IMR-90 (cell line): ENCODE data around the gene UNC79. TPM values are rescaled to one million over a fixed set of nuclear protein-coding genes. Genes with fewer than 3 reads are reported as not detected.
A peak's percentile ranks its signal among the peaks of the same experiment; 100 is the strongest.

Source experiments
- ATAC-seq: fragments of 200-7000 bp; cut with Tn5 transposase; 2 replicates; pipeline ENCODE4 v1.9.1; 2020; ENCODE audit warnings: low read depth, mild to moderate bottlenecking, moderate library complexity
- BruUV-seq: library from RNA; stranded (reverse); fragments of 400-500 nt; replicated peaks from 2 replicates; lab custom pipeline; 2021; lab: Mats Ljungman, UMichigan
- CTCF ChIA-PET: fragments of 300-600 bp; formaldehyde crosslinking; extraction: SDS; loops from one replicate; lab custom pipeline; 2021; ENCODE audit warnings: antibody characterized with exemption; lab: Yijun Ruan, JAX
- POLR2A ChIA-PET: fragments of 300-600 bp; sonication (Branson Sonifier 250); formaldehyde crosslinking; loops from one replicate; lab custom pipeline; 2022; ENCODE audit warnings: antibody characterized with exemption; ENCODE audit not compliant: unreplicated experiment; lab: Charles Lee
- DNase-seq: peaks from one replicate; pipeline ENCODE4 v3.0.0; 2013
- H2AFZ ChIP-seq: replicated peaks from 2 replicates; pipeline ENCODE3; 2013; ENCODE audit warnings: low read length, mild to moderate bottlenecking; ENCODE audit not compliant: poor library complexity
- H2AK5ac ChIP-seq: 2 replicates; pipeline ENCODE4 v1.6.1; 2013; ENCODE audit warnings: low read depth, low read length, inconsistent platforms
- H2AK9ac ChIP-seq: replicated peaks from 2 replicates; pipeline ENCODE3; 2013; ENCODE audit warnings: mild to moderate bottlenecking, low read depth, low read length, moderate library complexity; ENCODE audit not compliant: poor library complexity
- H2BK120ac ChIP-seq: 2 replicates; pipeline ENCODE4 v1.6.1; 2013; ENCODE audit warnings: low read depth, low read length, inconsistent platforms
- H2BK15ac ChIP-seq: 3 replicates; pipeline ENCODE4 v1.6.1; 2013; ENCODE audit warnings: low read depth, low read length, inconsistent platforms
- H2BK20ac ChIP-seq: 2 replicates; pipeline ENCODE4 v1.6.1; 2013; ENCODE audit warnings: low read depth, mild to moderate bottlenecking, inconsistent platforms, low read length, moderate library complexity
- H2BK5ac ChIP-seq: 2 replicates; pipeline ENCODE4 v1.6.1; 2013; ENCODE audit warnings: mild to moderate bottlenecking, low read depth, low read length, inconsistent platforms; ENCODE audit not compliant: poor library complexity, severe bottlenecking
- H3K14ac ChIP-seq: replicated peaks from 2 replicates; pipeline ENCODE4 v1.6.1; 2013; ENCODE audit warnings: low read depth, low read length, inconsistent platforms
- H3K18ac ChIP-seq: 2 replicates; pipeline ENCODE4 v1.6.1; 2013; ENCODE audit warnings: low read depth, low read length, control low read depth
- H3K23ac ChIP-seq: 2 replicates; pipeline ENCODE4 v1.6.1; 2013; ENCODE audit warnings: low read depth, low read length, inconsistent platforms
- H3K27ac ChIP-seq: 2 replicates; pipeline ENCODE4 v1.5.1; 2013; ENCODE audit warnings: mild to moderate bottlenecking, control low read depth, low read length; ENCODE audit not compliant: insufficient read depth
- H3K27me3 ChIP-seq: 2 replicates; pipeline ENCODE4 v1.6.1; 2013; ENCODE audit warnings: low read length; ENCODE audit not compliant: control insufficient read depth, insufficient read depth
- H3K36me3 ChIP-seq: 2 replicates; pipeline ENCODE4 v1.6.1; 2013; ENCODE audit warnings: low read length, mixed read lengths; ENCODE audit not compliant: control insufficient read depth, insufficient read depth
- H3K4ac ChIP-seq: 2 replicates; pipeline ENCODE4 v1.6.1; 2013; ENCODE audit warnings: low read depth, low read length, inconsistent platforms
- H3K4me1 ChIP-seq: 2 replicates; pipeline ENCODE4 v1.6.1; 2013; ENCODE audit warnings: low read length, mixed read lengths; ENCODE audit not compliant: control insufficient read depth, insufficient read depth
- H3K4me2 ChIP-seq: 2 replicates; pipeline ENCODE4 v1.6.1; 2013; ENCODE audit warnings: low read depth, mild to moderate bottlenecking, control low read depth, low read length, moderate library complexity
- H3K4me3 ChIP-seq: 2 replicates; pipeline ENCODE4 v1.5.1; 2013; ENCODE audit warnings: low read depth, mild to moderate bottlenecking, control low read depth, low read length, moderate library complexity; ENCODE audit not compliant: insufficient read depth
- H3K56ac ChIP-seq: 2 replicates; pipeline ENCODE4 v1.6.1; 2013; ENCODE audit warnings: low read length, inconsistent platforms; ENCODE audit not compliant: insufficient read depth; ENCODE audit errors: extremely low read depth
- H3K79me1 ChIP-seq, 2 experiments: 2 replicates each; pipeline ENCODE4 v1.6.1; 2013; ENCODE audit warnings: low read length in 2 of 2, inconsistent platforms in 1 of 2, low read depth in 1 of 2
- H3K9ac ChIP-seq: 2 replicates; pipeline ENCODE4 v1.6.1; 2013; ENCODE audit warnings: low read depth, low read length, control low read depth
- H3K9me1 ChIP-seq: 2 replicates; pipeline ENCODE4 v1.6.1; 2013; ENCODE audit warnings: low read length, inconsistent platforms; ENCODE audit not compliant: insufficient read depth
- H3K9me3 ChIP-seq: 2 replicates; pipeline ENCODE4 v1.6.1; 2013; ENCODE audit warnings: low read length; ENCODE audit not compliant: control insufficient read depth, insufficient read depth
- H4K20me1 ChIP-seq: 2 replicates; pipeline ENCODE4 v1.6.1; 2013; ENCODE audit warnings: low read length, inconsistent platforms; ENCODE audit not compliant: insufficient read depth
- H4K5ac ChIP-seq: 2 replicates; pipeline ENCODE4 v1.6.1; 2013; ENCODE audit warnings: mild to moderate bottlenecking, low read depth, low read length, control low read depth
- H4K8ac ChIP-seq, 2 experiments: 2 replicates each; pipeline ENCODE4 v1.6.1; 2013; ENCODE audit warnings: low read depth in 2 of 2, low read length in 2 of 2, control low read depth in 1 of 2, inconsistent platforms in 1 of 2
- H4K91ac ChIP-seq: 2 replicates; pipeline ENCODE4 v1.6.1; 2013; ENCODE audit warnings: low read depth, low read length, inconsistent platforms; ENCODE audit not compliant: insufficient read depth
- BHLHE40 ChIP-seq: fragments of 150-350 bp; IDR thresholded peaks from 2 replicates; pipeline ENCODE4 v1.6.1; 2016; ENCODE audit warnings: mild to moderate bottlenecking, low read depth, low read length
- CEBPB ChIP-seq: IDR thresholded peaks from 2 replicates; pipeline ENCODE4 v1.6.1; 2012; ENCODE audit warnings: low read depth, low read length, improper control_type of control experiment
- CHD1 ChIP-seq: IDR thresholded peaks from 2 replicates; pipeline ENCODE4 v1.6.1; 2012; ENCODE audit warnings: low read depth, low read length, improper control_type of control experiment
- FOS ChIP-seq: fragments of 150-350 bp; IDR thresholded peaks from 2 replicates; pipeline ENCODE4 v1.6.1; 2016; ENCODE audit warnings: low read depth, low read length
- MAFK ChIP-seq: IDR thresholded peaks from 2 replicates; pipeline ENCODE4 v1.6.1; 2012; ENCODE audit warnings: low read depth, low read length, improper control_type of control experiment
- MAZ ChIP-seq: IDR thresholded peaks from 2 replicates; pipeline ENCODE4 v1.6.1; 2012; ENCODE audit warnings: low read depth, mild to moderate bottlenecking, low read length, improper control_type of control experiment, moderate library complexity, borderline replicate concordance
- MXI1 ChIP-seq: IDR thresholded peaks from 2 replicates; pipeline ENCODE4 v1.6.1; 2012; ENCODE audit warnings: low read depth, mild to moderate bottlenecking, low read length, moderate library complexity, borderline replicate concordance
- NFE2L2 ChIP-seq: fragments of 150-350 bp; IDR thresholded peaks from 2 replicates; pipeline ENCODE4 v1.6.1; 2016; ENCODE audit warnings: low read depth, mild to moderate bottlenecking, low read length
- POLR2A ChIP-seq: IDR thresholded peaks from 2 replicates; pipeline ENCODE4 v1.6.1; 2012; ENCODE audit warnings: mild to moderate bottlenecking, low read depth, low read length
- RAD21 ChIP-seq: IDR thresholded peaks from 2 replicates; pipeline ENCODE4 v1.6.1; 2012; ENCODE audit warnings: low read length, improper control_type of control experiment
- RCOR1 ChIP-seq: IDR thresholded peaks from 2 replicates; pipeline ENCODE4 v1.6.1; 2012; ENCODE audit warnings: mild to moderate bottlenecking, low read length, improper control_type of control experiment; ENCODE audit not compliant: insufficient replicate concordance
- RFX5 ChIP-seq: IDR thresholded peaks from 2 replicates; pipeline ENCODE4 v1.8.0; 2012; ENCODE audit warnings: low read depth, mild to moderate bottlenecking, low read length, moderate library complexity
- SMC3 ChIP-seq: fragments of 150-350 bp; IDR thresholded peaks from 2 replicates; pipeline ENCODE4 v1.6.1; 2016; ENCODE audit warnings: low read depth, mild to moderate bottlenecking, antibody characterized with exemption, low read length, moderate library complexity
- dilution Hi-C: fragments of 300-500 bp; cut with HindIII; formaldehyde crosslinking; loops from one replicate; pipeline ENCODE4 v1.14.3; 2018; ENCODE audit warnings: low sequenced_read_pairs; ENCODE audit not compliant: unreplicated experiment
- in situ Hi-C: fragments of 300-500 bp; cut with MboI; formaldehyde crosslinking; loops from 3 replicates; pipeline ENCODE4 v1.14.3; 2019; ENCODE audit warnings: low sequenced_read_pairs, inconsistent platforms, mixed read lengths
- intact Hi-C: fragments of 100-400 bp; cut with micrococcal nuclease; formaldehyde crosslinking; loops from 2 replicates; pipeline ENCODE4 v1.10.0; 2022
- polyA plus RNA-seq, 3 experiments: library from polyadenylated mRNA; depleted of rRNA; stranded (reverse); fragments of >200 nt; gene quantifications; 2 replicates each; pipeline ENCODE4 v1.2.3, GENCODE V29; 2012; ENCODE audit warnings: low replicate concordance in 1 of 3
- total RNA-seq: library from RNA; depleted of rRNA; stranded (reverse); fragments of >200 nt; gene quantifications from 2 replicates; pipeline ENCODE4 v1.2.3, GENCODE V29; 2012
- TF ChIP-seq, protein P1 (sequence below): fragments of 150-350 bp; IDR thresholded peaks from 2 replicates; pipeline ENCODE4 v1.6.1; 2016; ENCODE audit warnings: low read depth, mild to moderate bottlenecking, low read length, moderate library complexity, borderline replicate concordance
- TF ChIP-seq, protein P2 (sequence below): conservative IDR thresholded peaks from 2 replicates; pipeline ENCODE4 v1.5.1; 2012; ENCODE audit warnings: mild to moderate bottlenecking, low read depth, low read length, improper control_type of control experiment
- TF ChIP-seq, protein P3 (sequence below): fragments of 150-350 bp; IDR thresholded peaks from 2 replicates; pipeline ENCODE4 v1.6.1; 2017; ENCODE audit warnings: mild to moderate bottlenecking, antibody characterized with exemption, low read length, low read depth

Gene UNC79
- total and polyA plus RNA-seq, 2 of the 4 experiments (the other 2 are of a cell fraction), result under 0.01 TPM

DNA sequence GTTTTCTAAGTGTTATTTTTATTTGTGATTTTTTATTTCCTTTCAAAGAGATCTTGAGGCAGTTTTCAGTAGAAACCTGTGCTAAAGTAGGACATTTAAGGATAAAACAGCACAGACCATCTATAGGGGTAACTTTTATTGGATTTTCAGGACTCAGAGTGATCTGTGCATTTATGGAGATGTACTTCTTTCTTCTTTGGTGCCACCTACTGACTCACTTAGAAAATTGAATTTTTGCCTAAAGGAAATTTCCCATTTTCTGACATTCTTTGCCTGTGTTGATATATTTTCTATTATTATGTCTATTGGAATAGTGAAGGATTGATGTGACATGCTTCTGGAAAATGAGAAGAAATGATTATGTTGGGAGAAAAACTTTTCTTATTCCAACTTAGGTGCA, 113.0 kb downstream of the UNC79 start:
- H4K20me1 ChIP-seq, result no peaks in the 10 kb centered on the region
- dilution Hi-C loops, result no loop called here
- intact Hi-C loops, result loop anchor here (1.0 to 5.0 kb wide), 3 partner anchors 309 to 431 kb away; partner anchors contain the start of genes GON7 and UBR7
- H3K4me3 ChIP-seq, result no peak overlapping the region
- H4K91ac ChIP-seq, result no peak overlapping the region
- H2BK120ac ChIP-seq, result no peak overlapping the region
- CTCF ChIA-PET, result no interaction called here
- H3K9me1 ChIP-seq, result no peaks in the 10 kb centered on the region
- no peak overlapping the region for H2AK5ac ChIP-seq
- no peak overlapping the region for H2BK20ac ChIP-seq
- ATAC-seq (peak; percentile 54), DNase-seq (peak; percentile 33)
- H2AFZ ChIP-seq, result no peak overlapping the region
- no peak overlapping the region for H3K56ac ChIP-seq
- H3K9ac ChIP-seq, result no peak overlapping the region
- POLR2A ChIA-PET, result no interaction called here
- H2BK15ac ChIP-seq, result no peak overlapping the region
- H3K23ac ChIP-seq, result no peak overlapping the region
- no peak overlapping the region for H4K8ac ChIP-seq
- H3K36me3 ChIP-seq, result no peaks in the 10 kb centered on the region
- in situ Hi-C loops, result loop anchor here (10.0 kb wide), 1 partner anchor 329 kb away; no protein-coding TSS in a partner anchor
- no TSS peak for BruUV-seq
- H3K18ac ChIP-seq, result no peak overlapping the region
- TF ChIP-seq, protein P1, sequence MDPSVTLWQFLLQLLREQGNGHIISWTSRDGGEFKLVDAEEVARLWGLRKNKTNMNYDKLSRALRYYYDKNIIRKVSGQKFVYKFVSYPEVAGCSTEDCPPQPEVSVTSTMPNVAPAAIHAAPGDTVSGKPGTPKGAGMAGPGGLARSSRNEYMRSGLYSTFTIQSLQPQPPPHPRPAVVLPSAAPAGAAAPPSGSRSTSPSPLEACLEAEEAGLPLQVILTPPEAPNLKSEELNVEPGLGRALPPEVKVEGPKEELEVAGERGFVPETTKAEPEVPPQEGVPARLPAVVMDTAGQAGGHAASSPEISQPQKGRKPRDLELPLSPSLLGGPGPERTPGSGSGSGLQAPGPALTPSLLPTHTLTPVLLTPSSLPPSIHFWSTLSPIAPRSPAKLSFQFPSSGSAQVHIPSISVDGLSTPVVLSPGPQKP, result no peak
- TF ChIP-seq BHLHE40 (no peak), RFX5 (no peak), CHD1 (no peak), CEBPB (no peak), MXI1 (no peak), SMC3 (peak; percentile 40; the same call in 1 of the 2 replicates), RAD21 (peak; percentile 53), FOS (no peak), RCOR1 (no peak), MAZ (no peak), MAFK (no peak), NFE2L2 (no peak), POLR2A (no peak)
- TF ChIP-seq, protein P2, sequence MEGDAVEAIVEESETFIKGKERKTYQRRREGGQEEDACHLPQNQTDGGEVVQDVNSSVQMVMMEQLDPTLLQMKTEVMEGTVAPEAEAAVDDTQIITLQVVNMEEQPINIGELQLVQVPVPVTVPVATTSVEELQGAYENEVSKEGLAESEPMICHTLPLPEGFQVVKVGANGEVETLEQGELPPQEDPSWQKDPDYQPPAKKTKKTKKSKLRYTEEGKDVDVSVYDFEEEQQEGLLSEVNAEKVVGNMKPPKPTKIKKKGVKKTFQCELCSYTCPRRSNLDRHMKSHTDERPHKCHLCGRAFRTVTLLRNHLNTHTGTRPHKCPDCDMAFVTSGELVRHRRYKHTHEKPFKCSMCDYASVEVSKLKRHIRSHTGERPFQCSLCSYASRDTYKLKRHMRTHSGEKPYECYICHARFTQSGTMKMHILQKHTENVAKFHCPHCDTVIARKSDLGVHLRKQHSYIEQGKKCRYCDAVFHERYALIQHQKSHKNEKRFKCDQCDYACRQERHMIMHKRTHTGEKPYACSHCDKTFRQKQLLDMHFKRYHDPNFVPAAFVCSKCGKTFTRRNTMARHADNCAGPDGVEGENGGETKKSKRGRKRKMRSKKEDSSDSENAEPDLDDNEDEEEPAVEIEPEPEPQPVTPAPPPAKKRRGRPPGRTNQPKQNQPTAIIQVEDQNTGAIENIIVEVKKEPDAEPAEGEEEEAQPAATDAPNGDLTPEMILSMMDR, result peak; percentile 53
- TF ChIP-seq, protein P3, sequence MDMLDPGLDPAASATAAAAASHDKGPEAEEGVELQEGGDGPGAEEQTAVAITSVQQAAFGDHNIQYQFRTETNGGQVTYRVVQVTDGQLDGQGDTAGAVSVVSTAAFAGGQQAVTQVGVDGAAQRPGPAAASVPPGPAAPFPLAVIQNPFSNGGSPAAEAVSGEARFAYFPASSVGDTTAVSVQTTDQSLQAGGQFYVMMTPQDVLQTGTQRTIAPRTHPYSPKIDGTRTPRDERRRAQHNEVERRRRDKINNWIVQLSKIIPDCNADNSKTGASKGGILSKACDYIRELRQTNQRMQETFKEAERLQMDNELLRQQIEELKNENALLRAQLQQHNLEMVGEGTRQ, result no peak
- H3K4ac ChIP-seq, result no peak overlapping the region
- no peak overlapping the region for H2AK9ac ChIP-seq
- no peak overlapping the region for H3K27ac ChIP-seq
- H3K27me3 ChIP-seq, result no peaks in the 10 kb centered on the region
- no peak overlapping the region for H3K14ac ChIP-seq
- no peak overlapping the region for H3K4me2 ChIP-seq
- no peaks in the 10 kb centered on the region for H3K79me1 ChIP-seq
- H2BK5ac ChIP-seq, result no peak overlapping the region
- H4K5ac ChIP-seq, result no peak overlapping the region
- H3K9me3 ChIP-seq, result no peaks in the 10 kb centered on the region
- H3K4me1 ChIP-seq, result no peaks in the 10 kb centered on the region
